Measurements from ENCODE around the gene THRB. TPM values are rescaled to one million over a fixed set of nuclear protein-coding genes. Genes with fewer than 3 reads are reported as not detected.

Gene THRB
- total RNA-seq, 1 experiment from 2014 or later: 5.8 TPM

DNA sequence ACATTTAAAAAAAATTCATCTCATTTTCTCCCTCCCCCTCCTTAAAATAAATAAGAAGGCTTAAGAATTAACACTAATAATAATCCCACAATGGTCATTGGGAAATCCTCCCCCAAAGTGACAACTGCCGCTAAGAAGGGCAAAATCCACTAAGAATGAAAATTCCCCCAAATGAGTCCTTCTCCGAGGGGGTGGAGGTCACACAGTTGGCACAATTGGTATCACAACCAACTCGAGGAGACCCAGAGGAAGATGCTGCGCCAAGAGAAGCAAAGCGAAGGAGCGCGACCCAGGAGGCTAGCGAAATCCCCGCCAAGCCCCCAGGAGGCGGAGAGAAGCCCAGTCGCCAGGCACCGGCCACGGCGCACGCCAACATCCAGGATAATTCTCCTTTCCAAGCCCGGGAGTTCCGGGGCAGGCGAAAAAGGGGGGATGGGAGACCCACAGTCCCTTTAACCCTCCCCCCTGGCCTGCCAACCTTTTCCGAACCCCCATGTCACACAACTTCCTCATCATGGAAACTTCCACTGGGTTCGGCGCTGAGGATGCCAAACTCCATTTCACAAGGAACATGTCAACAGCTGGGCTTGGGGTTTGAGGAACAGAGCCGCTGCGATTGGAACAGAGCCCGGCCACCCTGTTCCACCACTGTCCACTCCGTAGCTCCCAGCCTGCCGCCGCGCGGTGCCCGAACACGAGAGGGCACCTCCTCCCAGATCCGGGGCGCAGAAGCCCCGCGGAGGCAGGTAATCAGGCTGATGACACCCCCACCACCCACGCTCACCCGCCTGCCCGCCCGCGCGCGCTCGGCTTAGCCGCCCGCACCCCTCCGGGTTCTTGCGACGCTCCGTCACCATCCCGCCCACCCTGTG, 668 bp downstream of the THRB start:
- Mint-ChIP-seq H3K27me3 (ENCODE audit: low read depth) (peaks cover 50% of the 10 kb centered on the region), H3K27ac (no peak overlapping the region)

DNA sequence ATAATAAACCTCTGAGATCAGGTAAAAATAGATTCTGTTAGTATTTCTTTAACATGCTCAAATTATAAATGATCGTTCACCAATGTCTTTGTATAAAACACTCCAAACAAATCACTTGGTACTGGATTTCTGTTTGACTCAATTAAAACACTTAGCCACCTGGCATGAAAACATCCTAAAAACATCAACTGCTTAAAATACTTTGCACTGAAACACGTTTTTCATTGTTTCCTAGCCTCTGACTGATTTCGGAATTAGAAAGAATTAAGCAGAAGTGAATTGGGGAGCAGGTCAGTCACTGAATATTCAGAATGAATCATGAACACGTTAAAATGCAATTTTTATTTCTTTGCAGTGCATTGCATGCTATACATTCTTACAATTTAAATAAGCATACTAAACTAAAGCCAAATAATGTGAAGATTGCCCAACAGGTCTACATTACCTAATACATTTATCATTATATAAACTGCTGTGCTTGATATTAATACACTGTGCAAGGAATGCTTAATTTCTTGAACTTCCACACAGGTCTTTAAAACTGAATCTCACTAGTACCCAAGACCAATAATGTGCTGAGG, 1.6 kb downstream of the THRB start:
- Mint-ChIP-seq H3K4me1 (peaks cover 45% of the 10 kb centered on the region), H3K36me3 (no peaks in the 10 kb centered on the region), H3K27me3 (ENCODE audit: low read depth) (peaks cover 50% of the 10 kb centered on the region), H3K27ac (no peak overlapping the region), H3K4me3 (peak overlapping the region; percentile 89), H3K9me3 (no peaks in the 10 kb centered on the region)
- ChIA-PET CTCF (no interaction called here), POLR2A (no interaction called here)
- TF ChIP-seq HMGA2 (CRISPR knock-in tag; IDR thresholded peaks at IDR 0.05) (no peak), ZNF317 (CRISPR knock-in tag; IDR thresholded peaks at IDR 0.05; ENCODE audit: borderline replicate concordance, low read depth) (no peak), ZNF232 (CRISPR knock-in tag; IDR thresholded peaks at IDR 0.05) (no peak), GABPB1 (CRISPR knock-in tag; IDR thresholded peaks at IDR 0.05) (no peak)
- TF ChIP-seq, protein P1, sequence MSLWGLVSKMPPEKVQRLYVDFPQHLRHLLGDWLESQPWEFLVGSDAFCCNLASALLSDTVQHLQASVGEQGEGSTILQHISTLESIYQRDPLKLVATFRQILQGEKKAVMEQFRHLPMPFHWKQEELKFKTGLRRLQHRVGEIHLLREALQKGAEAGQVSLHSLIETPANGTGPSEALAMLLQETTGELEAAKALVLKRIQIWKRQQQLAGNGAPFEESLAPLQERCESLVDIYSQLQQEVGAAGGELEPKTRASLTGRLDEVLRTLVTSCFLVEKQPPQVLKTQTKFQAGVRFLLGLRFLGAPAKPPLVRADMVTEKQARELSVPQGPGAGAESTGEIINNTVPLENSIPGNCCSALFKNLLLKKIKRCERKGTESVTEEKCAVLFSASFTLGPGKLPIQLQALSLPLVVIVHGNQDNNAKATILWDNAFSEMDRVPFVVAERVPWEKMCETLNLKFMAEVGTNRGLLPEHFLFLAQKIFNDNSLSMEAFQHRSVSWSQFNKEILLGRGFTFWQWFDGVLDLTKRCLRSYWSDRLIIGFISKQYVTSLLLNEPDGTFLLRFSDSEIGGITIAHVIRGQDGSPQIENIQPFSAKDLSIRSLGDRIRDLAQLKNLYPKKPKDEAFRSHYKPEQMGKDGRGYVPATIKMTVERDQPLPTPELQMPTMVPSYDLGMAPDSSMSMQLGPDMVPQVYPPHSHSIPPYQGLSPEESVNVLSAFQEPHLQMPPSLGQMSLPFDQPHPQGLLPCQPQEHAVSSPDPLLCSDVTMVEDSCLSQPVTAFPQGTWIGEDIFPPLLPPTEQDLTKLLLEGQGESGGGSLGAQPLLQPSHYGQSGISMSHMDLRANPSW (CRISPR knock-in tag; conservative IDR thresholded peaks at IDR 0.05; ENCODE audit: low read depth): no peak
- ATAC-seq (no peak), DNase-seq (ENCODE audit: low spot score) (no peak)

More for the DNA sequence above, 668 bp downstream of the THRB start:
- ATAC-seq: peak; percentile 14
- Mint-ChIP-seq H3K4me3 (peak overlapping the region; percentile 89), H3K36me3 (no peaks in the 10 kb centered on the region), H3K9me3 (no peaks in the 10 kb centered on the region), H3K4me1 (peaks cover 54% of the 10 kb centered on the region)
- CTCF ChIA-PET: interaction anchor here (0.6 to 1.7 kb wide), 3 partner anchors 9 to 27 kb away, joined by 3 to 4 read pairs (median 4); no protein-coding TSS in a partner anchor
- TF ChIP-seq SMAD3 (CRISPR knock-in tag; IDR thresholded peaks at IDR 0.05; ENCODE audit: borderline replicate concordance): no peak
- TF ChIP-seq, protein P2, sequence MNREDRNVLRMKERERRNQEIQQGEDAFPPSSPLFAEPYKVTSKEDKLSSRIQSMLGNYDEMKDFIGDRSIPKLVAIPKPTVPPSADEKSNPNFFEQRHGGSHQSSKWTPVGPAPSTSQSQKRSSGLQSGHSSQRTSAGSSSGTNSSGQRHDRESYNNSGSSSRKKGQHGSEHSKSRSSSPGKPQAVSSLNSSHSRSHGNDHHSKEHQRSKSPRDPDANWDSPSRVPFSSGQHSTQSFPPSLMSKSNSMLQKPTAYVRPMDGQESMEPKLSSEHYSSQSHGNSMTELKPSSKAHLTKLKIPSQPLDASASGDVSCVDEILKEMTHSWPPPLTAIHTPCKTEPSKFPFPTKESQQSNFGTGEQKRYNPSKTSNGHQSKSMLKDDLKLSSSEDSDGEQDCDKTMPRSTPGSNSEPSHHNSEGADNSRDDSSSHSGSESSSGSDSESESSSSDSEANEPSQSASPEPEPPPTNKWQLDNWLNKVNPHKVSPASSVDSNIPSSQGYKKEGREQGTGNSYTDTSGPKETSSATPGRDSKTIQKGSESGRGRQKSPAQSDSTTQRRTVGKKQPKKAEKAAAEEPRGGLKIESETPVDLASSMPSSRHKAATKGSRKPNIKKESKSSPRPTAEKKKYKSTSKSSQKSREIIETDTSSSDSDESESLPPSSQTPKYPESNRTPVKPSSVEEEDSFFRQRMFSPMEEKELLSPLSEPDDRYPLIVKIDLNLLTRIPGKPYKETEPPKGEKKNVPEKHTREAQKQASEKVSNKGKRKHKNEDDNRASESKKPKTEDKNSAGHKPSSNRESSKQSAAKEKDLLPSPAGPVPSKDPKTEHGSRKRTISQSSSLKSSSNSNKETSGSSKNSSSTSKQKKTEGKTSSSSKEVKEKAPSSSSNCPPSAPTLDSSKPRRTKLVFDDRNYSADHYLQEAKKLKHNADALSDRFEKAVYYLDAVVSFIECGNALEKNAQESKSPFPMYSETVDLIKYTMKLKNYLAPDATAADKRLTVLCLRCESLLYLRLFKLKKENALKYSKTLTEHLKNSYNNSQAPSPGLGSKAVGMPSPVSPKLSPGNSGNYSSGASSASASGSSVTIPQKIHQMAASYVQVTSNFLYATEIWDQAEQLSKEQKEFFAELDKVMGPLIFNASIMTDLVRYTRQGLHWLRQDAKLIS (CRISPR knock-in tag; IDR thresholded peaks at IDR 0.05; ENCODE audit: borderline replicate concordance): no peak
- TF ChIP-seq, protein P3, sequence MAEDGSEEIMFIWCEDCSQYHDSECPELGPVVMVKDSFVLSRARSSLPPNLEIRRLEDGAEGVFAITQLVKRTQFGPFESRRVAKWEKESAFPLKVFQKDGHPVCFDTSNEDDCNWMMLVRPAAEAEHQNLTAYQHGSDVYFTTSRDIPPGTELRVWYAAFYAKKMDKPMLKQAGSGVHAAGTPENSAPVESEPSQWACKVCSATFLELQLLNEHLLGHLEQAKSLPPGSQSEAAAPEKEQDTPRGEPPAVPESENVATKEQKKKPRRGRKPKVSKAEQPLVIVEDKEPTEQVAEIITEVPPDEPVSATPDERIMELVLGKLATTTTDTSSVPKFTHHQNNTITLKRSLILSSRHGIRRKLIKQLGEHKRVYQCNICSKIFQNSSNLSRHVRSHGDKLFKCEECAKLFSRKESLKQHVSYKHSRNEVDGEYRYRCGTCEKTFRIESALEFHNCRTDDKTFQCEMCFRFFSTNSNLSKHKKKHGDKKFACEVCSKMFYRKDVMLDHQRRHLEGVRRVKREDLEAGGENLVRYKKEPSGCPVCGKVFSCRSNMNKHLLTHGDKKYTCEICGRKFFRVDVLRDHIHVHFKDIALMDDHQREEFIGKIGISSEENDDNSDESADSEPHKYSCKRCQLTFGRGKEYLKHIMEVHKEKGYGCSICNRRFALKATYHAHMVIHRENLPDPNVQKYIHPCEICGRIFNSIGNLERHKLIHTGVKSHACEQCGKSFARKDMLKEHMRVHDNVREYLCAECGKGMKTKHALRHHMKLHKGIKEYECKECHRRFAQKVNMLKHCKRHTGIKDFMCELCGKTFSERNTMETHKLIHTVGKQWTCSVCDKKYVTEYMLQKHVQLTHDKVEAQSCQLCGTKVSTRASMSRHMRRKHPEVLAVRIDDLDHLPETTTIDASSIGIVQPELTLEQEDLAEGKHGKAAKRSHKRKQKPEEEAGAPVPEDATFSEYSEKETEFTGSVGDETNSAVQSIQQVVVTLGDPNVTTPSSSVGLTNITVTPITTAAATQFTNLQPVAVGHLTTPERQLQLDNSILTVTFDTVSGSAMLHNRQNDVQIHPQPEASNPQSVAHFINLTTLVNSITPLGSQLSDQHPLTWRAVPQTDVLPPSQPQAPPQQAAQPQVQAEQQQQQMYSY (CRISPR knock-in tag; IDR thresholded peaks at IDR 0.05): peak; percentile 53
- no peak for TF ChIP-seq ZBTB21 (CRISPR knock-in tag; IDR thresholded peaks at IDR 0.05; ENCODE audit: borderline replicate concordance)
- 0 out of 2 replicates have a peak, but pooled peaks have one; percentile 10 for TF ChIP-seq GABPB1 (CRISPR knock-in tag; IDR thresholded peaks at IDR 0.05)
- no peak for TF ChIP-seq CREB1 (CRISPR knock-in tag; IDR thresholded peaks at IDR 0.05)
- POLR2A ChIA-PET: no interaction called here
- peak; percentile 52 for DNase-seq (ENCODE audit: low spot score)
